MG63 (cell line): ENCODE data around the gene GAL. TPM values are rescaled to one million over a fixed set of nuclear protein-coding genes. Genes with fewer than 3 reads are reported as not detected.

ENCODE experiments used
- DNase-seq: peaks from one replicate; pipeline ENCODE4 v3.0.0-alpha.2; 2020
- H3K27me3 ChIP-seq: fragments of 250-450 bp; sonication (Bioruptor Pico); 2 replicates; pipeline ENCODE4 v1.5.1; 2020; ENCODE audit warnings: mild to moderate bottlenecking, moderate library complexity
- H3K36me3 ChIP-seq: fragments of 250-450 bp; sonication (Bioruptor Pico); 2 replicates; pipeline ENCODE4 v1.5.1; 2020; ENCODE audit warnings: mild to moderate bottlenecking, moderate library complexity
- H3K4me3 ChIP-seq: fragments of 250-450 bp; sonication (Bioruptor Pico); 2 replicates; pipeline ENCODE4 v1.5.1; 2020; ENCODE audit warnings: mild to moderate bottlenecking, moderate library complexity
- H3K9me3 ChIP-seq: fragments of 250-450 bp; sonication (Bioruptor Pico); 2 replicates; pipeline ENCODE4 v1.5.1; 2020; ENCODE audit warnings: mild to moderate bottlenecking, moderate library complexity
- total RNA-seq: library from RNA; depleted of rRNA; stranded (reverse); fragments of >200 nt; shearing (Covaris generic); gene quantifications from 2 replicates; pipeline ENCODE4 v1.2.3, GENCODE V29; 2014; ENCODE audit warnings: low replicate concordance

GAL gene
- total RNA-seq, 1 experiment from 2014 or later: 4.8 TPM

GRCh38 chr11:68689737-68690625 lies 5.6 kb downstream of the GAL start:
- no peak for DNase-seq

GRCh38 chr11:68690671-68691401 lies 6.5 kb downstream of the GAL start:
- H3K27me3 ChIP-seq: no peaks in the 10 kb centered on the region
- no peaks in the 10 kb centered on the region; the same call in 1 of the 2 replicates for H3K9me3 ChIP-seq
- H3K36me3 ChIP-seq: no peaks in the 10 kb centered on the region
- no peak for DNase-seq
- no peak overlapping the region for H3K4me3 ChIP-seq

More at GRCh38 chr11:68689737-68690625, 5.6 kb downstream of the GAL start:
- Histone ChIP-seq H3K36me3 (no peaks in the 10 kb centered on the region), H3K4me3 (no peak overlapping the region), H3K27me3 (peaks cover 4% of the 10 kb centered on the region; the same call in 1 of the 2 replicates), H3K9me3 (no peaks in the 10 kb centered on the region; the same call in 1 of the 2 replicates)

DNA sequence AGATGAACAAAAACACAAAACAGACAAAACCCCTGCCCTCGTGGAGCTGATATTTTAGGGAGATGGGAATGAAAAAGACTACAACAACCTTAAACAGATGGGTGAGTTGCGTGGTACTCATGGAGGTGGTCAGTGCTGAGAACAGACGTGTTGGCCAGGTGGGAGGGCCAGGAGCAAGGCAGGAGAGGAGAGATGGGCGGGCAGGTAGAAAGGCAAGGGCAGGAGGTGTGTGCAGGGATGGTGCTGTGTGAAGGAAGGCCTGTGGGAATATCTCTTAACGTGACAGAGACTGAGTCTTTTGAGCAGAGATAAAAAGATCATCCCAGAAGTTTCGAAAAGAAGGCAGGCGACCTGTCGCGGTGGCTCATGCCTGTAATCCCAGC lies 7.0 kb downstream of the GAL start:
- Histone ChIP-seq H3K36me3 (no peaks in the 10 kb centered on the region), H3K4me3 (no peak overlapping the region), H3K27me3 (no peaks in the 10 kb centered on the region), H3K9me3 (peaks cover 1% of the 10 kb centered on the region; the same call in 1 of the 2 replicates)
- DNase-seq: no peak

DNA sequence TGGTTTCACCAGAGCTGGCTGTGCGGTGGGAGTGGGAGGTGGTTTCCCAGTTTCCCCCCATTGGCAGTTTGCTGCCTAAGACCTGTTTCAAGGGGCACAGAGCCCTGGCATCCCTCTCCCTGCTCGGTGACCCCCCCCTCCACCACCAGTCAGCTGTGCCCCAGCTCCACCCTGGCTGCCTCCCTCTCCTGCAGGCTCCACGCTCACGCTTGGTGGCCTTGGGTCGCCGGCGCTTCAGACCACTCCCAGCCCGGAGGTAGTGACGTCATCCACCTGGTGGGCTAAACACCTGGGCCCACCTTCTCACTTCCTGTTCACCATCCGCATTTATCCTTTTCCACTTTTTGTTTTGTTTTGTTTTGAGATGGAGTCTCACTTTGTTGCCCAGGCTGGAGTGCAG lies 7.8 kb downstream of the GAL start:
- Histone ChIP-seq H3K4me3 (no peak overlapping the region), H3K27me3 (no peaks in the 10 kb centered on the region), H3K9me3 (peaks cover 2% of the 10 kb centered on the region; the same call in 1 of the 2 replicates), H3K36me3 (no peaks in the 10 kb centered on the region)
- DNase-seq: no peak

GRCh38 chr11:68692871-68693483 lies 8.6 kb downstream of the GAL start:
- H3K27me3 ChIP-seq: no peaks in the 10 kb centered on the region
- H3K9me3 ChIP-seq: peaks cover 2% of the 10 kb centered on the region
- no peak overlapping the region for H3K4me3 ChIP-seq
- H3K36me3 ChIP-seq: no peaks in the 10 kb centered on the region
- DNase-seq: no peak

- Histone ChIP-seq H3K9me3 (peaks cover 2% of the 10 kb centered on the region), H3K27me3 (0 out of 2 replicates have a peak, but pooled peaks cover under 1% of the 10 kb centered on the region)
Measured at GRCh38 chr11:68693484-68693882, 9.1 kb downstream of the GAL start.

GRCh38 chr11:68694431-68695297 lies 10.3 kb downstream of the GAL start:
- no peak overlapping the region for H3K4me3 ChIP-seq
- no peaks in the 10 kb centered on the region for H3K36me3 ChIP-seq
- DNase-seq: no peak
- H3K27me3 ChIP-seq: 0 out of 2 replicates have a peak, but pooled peaks cover 2% of the 10 kb centered on the region
- peaks cover 6% of the 10 kb centered on the region for H3K9me3 ChIP-seq

More at GRCh38 chr11:68693484-68693882, 9.1 kb downstream of the GAL start:
- no peak overlapping the region for H3K4me3 ChIP-seq
- no peak for DNase-seq
- no peaks in the 10 kb centered on the region for H3K36me3 ChIP-seq

- H3K27me3 ChIP-seq: 0 out of 2 replicates have a peak, but pooled peaks cover 2% of the 10 kb centered on the region
- no peak overlapping the region for H3K4me3 ChIP-seq
- H3K9me3 ChIP-seq: peaks cover 6% of the 10 kb centered on the region
- H3K36me3 ChIP-seq: no peaks in the 10 kb centered on the region
- DNase-seq: no peak
Measured at GRCh38 chr11:68695531-68695930, 11.2 kb downstream of the GAL start.

GRCh38 chr11:68698993-68699392 lies 14.6 kb downstream of the GAL start:
- peaks cover 6% of the 10 kb centered on the region for H3K9me3 ChIP-seq
- H3K27me3 ChIP-seq: peaks cover 6% of the 10 kb centered on the region; the same call in 1 of the 2 replicates
- H3K4me3 ChIP-seq: no peak overlapping the region
- no peak for DNase-seq
- no peaks in the 10 kb centered on the region for H3K36me3 ChIP-seq

DNA sequence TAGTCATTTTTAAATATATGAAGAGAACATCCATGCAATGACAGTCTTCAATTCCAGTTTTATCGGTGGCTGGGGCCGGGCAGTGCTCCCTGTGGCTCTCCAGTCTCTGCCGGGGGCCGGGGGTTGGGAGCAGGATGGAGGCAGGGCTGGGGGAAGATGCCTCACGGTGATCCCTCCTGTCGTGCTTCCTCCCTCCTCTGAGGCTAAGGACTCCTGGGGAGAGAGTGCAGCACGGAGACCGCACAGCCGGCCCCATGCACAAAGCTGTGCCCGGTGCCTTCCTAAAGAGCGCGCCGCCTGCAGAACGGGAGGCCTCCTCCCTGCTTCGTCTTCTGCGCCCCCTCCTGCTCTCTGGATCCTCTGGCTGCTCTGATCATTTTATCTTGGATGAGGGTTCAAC lies 20.5 kb downstream of the GAL start:
- DNase-seq: peak; percentile 28
- no peaks in the 10 kb centered on the region for H3K9me3 ChIP-seq
- H3K27me3 ChIP-seq: peaks cover 4% of the 10 kb centered on the region; the same call in 1 of the 2 replicates
- no peaks in the 10 kb centered on the region for H3K36me3 ChIP-seq
- H3K4me3 ChIP-seq: no peak overlapping the region

DNA sequence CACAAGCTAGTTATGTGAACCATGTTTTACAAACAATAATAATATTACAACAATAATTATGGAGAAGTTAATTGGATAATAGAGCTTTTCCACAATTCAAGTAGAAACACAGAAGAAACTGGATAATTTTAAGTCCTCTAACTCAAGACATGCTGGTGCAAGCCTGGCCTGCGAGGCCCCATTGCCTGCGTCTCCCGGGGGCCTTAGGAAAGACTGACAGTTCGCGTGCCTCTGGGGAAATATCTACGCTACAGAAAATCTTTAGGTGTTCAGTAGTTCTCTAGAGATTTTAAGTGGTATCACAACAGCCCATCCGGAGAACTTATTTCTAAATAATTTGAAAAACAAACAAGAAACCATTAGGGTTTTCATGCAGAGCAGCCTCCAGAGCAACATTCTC lies 23.2 kb downstream of the GAL start:
- no peaks in the 10 kb centered on the region for H3K9me3 ChIP-seq
- DNase-seq: no peak
- H3K36me3 ChIP-seq: no peaks in the 10 kb centered on the region
- H3K27me3 ChIP-seq: no peaks in the 10 kb centered on the region
- no peak overlapping the region for H3K4me3 ChIP-seq

GRCh38 chr11:68709062-68709461 lies 24.7 kb downstream of the GAL start:
- no peaks in the 10 kb centered on the region for H3K27me3 ChIP-seq
- DNase-seq: no peak
- no peaks in the 10 kb centered on the region for H3K36me3 ChIP-seq
- H3K9me3 ChIP-seq: no peaks in the 10 kb centered on the region
- no peak overlapping the region for H3K4me3 ChIP-seq

GRCh38 chr11:68710409-68710808 lies 26.1 kb downstream of the GAL start:
- no peaks in the 10 kb centered on the region for H3K36me3 ChIP-seq
- H3K9me3 ChIP-seq: no peaks in the 10 kb centered on the region
- H3K27me3 ChIP-seq: no peaks in the 10 kb centered on the region
- no peak for DNase-seq
- no peak overlapping the region for H3K4me3 ChIP-seq

- no peak for DNase-seq
- H3K27me3 ChIP-seq: no peaks in the 10 kb centered on the region
- H3K4me3 ChIP-seq: no peak overlapping the region
- H3K36me3 ChIP-seq: no peaks in the 10 kb centered on the region
- no peaks in the 10 kb centered on the region for H3K9me3 ChIP-seq
Measured at GRCh38 chr11:68711114-68711513, 26.8 kb downstream of the GAL start.

- Histone ChIP-seq H3K4me3 (no peak overlapping the region), H3K36me3 (no peaks in the 10 kb centered on the region), H3K27me3 (no peaks in the 10 kb centered on the region), H3K9me3 (peaks cover 2% of the 10 kb centered on the region; the same call in 1 of the 2 replicates)
- no peak for DNase-seq
Measured at GRCh38 chr11:68714060-68714856, 29.9 kb downstream of the GAL start.
